A204.1 (cell line): Measurements from ENCODE around the gene CASKIN1.

ENCODE experiments used
- FAIRE-seq: peaks from 2 replicates; lab custom pipeline; 2012; peaks lifted over from hg19 to GRCh38; lab: Jason Lieb, UNC

The CASKIN1 gene

DNA sequence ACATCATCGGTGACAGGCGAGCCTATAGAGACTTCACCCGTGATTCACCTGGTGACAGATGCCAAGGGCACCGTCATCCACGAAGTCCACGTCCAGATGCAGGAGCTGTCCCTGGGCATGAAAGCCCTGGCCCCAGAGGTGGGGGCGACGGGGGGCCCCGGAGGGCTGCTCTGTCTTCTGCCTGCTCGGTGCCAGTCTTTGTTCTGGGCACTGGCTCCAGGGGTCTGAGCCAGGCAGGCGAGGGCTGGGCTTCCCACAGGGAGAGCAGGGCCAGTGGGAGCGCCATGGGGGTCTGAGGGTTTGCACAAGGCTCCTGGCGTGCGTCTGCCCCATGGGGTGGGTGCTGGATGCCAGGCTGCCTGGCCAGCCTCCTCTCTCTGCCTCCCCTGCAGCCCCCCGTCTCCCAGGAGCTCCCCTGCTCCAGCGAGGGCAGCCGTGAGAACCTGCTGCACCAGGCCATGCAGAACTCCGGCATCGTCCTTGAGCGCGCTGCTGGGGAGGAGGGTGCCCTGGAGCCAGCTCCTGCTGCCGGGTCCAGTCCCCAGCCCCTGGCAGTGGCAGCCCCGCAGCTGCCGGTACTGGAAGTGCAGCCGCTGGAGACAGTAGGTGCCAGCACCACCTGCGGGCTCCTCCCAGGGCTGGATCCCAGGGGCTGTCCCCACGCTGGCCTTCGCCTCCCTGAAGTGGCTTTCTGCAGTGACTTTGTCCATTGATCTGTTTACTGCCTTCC lies 36.8 kb upstream of the CASKIN1 start:
- FAIRE-seq = no peak

- no peak for FAIRE-seq
Measured at GRCh38 chr16:2232094-2232990, 35.9 kb upstream of the CASKIN1 start.

- no peak for FAIRE-seq
Measured at GRCh38 chr16:2231016-2231931, 34.9 kb upstream of the CASKIN1 start.

DNA sequence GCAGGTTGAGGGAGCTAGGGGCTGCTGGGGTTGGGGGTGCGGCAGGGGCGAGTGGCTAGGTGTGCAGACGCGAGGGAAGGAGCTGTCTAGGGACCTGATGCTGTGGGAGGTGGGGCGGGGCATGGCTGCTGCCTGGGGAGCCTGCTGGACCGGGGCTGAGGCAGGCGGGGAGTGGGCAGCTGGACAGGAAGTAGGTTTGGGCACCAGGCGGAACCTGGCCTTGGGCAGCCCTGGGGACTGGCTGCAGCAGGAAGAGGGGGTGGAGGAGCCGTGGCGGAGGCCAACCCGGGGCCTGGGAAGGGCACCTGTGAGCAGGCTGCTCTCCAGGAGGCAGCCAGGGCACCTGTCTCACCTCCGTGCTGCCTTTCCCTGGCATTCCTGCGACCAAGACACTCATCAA lies 34.0 kb upstream of the CASKIN1 start:
- FAIRE-seq = no peak

DNA sequence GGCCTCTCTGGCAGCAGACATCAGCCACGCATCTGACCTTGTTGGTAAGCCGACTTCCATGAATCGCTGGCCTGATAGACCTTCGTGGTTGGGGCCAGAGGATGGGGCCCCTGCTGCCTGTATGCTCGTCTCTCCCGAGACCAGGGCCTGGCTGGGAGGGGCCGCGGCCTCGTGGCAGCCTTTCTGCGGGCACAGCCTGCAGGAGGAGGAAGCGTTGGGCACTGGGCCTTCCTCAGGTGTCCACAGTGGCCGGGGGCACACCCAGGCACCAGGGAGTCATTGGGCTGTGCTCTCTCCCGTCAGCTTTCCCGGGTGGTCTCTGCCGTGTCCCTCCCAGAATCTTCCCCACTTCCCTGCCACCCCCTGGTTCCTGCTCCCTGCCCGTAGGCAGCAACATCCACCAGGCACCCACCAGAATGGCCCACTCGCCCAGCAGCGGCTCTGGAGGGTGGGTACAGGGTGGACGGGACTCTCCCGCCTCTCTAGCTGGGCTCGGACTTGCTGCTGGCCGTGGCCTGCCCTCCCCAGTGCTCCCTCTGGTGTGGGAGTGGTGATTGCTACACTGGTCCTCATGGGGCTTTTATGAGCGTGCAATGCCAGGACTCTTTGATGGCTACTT lies 33.3 kb upstream of the CASKIN1 start:
- no peak for FAIRE-seq

DNA sequence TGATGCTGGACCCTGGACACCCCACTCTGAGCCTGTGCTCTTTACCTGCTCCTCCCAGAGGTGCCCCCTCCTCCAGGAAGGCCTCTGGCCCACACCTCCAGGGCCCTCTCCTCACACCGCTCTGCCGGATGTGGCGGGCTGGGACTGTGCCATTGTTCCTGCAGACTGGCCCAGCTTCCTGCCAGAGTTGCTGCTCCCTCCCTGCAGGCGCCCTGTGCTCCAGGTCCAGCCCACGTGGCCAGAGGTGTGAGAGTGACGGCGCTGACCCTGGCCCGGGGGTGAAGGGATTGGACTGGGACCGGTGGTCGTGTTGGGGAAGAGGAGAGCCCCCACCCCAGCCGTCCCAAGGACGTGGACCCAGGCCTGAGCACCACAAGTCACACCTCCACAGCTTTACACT lies 32.7 kb upstream of the CASKIN1 start:
- no peak for FAIRE-seq

DNA sequence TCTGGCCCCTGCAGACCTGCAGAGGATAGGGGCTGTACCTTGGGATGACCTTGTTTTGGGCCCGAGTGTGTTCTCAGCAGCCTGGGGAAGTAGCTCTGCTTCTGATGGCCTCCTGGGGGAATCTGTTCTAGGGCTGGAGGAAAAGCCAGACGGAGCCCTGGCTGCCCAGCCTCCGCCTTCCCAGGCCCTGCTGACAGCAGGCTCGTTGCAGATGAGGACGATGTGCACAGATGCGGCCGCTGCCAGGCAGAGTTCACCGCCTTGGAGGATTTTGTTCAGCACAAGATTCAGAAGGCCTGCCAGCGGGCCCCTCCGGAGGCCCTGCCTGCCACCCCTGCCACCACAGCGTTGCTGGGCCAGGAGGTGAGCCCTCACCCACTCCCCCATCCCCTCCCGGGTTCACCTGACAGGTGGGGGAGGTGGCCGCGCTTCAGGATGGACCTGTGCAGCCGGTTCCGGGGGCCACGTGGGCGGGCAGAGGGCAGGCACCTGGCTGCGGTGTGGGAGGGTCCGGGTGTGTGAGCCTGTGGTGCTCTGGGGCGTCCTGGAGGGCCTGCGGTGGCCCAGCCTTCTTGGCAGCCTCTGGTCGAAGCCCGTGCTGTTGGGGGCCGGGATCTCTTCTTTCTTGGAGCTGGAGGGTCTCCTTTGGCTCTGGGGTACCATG lies 31.9 kb upstream of the CASKIN1 start:
- no peak for FAIRE-seq

DNA sequence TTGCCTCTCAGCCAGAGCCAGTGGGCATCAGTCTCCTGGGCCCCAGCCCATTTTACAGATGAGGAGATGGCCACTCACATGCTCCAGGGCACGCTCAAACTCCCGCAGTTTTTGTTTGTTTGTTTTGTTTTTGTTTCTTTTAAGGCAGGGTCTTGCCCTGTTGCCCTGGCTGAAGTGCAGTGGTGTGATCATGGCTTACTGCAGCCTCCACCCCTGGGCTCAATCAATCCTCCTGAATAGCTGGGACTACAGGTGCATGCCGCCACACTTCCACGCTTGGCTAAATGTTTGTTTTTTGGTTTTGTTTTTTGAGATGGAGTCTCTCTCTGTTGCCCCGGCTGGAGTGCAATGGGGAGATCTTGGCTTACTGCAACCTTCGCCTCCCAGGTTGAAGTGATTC lies 30.5 kb upstream of the CASKIN1 start:
- FAIRE-seq = no peak

DNA sequence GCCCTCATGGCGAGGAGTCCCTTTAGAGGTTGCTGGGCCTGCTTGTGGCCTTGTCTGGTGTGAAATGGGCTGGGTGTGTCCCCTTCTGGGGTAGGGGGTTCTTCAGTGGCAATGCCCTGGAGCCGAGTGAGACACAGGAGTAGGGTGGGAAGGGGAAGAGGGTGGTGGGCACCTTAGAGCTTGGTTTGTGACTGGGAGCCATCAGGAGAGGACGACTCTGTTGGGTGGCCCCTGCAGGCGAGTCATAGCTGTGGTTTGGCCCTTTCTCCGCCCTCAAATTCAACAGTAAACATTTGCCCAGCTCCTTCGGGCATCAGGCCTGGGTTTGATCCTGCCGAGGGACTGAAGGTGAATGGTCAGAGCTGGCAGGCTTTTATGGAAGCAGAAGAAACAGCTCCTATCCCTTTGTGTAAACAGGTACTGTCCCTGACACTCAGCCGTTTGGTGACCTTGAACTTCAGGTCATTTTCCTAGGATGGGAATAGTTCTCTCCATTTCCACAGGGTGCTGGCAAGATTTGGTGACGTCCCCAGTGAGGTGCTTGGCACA lies 29.9 kb upstream of the CASKIN1 start:
- FAIRE-seq = no peak

DNA sequence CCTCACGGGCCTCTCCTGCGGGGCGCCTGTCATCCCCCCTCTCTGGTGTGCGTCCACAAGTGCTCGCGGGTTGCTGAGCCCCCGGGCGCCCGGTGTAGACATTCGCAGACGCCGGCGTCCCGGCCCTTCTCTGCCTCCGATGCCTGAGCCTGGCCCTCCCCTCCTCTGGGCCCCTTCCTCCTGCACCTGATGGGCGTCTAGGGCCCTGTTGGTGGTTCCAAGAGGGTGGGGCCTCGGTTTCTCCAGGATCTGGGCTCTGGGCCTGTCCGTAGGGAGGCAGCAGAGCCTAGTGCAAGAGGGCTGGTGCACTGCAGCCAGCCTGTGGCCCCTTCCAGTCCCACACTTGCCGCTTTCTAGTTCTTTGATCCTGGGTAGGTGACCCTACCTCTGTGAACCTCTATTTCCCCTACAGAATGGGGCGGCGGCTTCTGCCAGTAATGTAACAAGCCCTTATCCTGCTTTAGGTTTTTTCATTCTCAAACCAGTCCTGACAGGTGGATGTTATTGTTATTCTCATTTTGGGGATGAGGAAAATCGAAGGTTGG lies 27.6 kb upstream of the CASKIN1 start:
- no peak for FAIRE-seq

GRCh38 chr16:2223221-2223941 lies 27.0 kb upstream of the CASKIN1 start, which contains the start of gene E4F1:
TSS of gene E4F1 (plus strand) at chr16:2223591. CDS start at chr16:2223614, 23 bp downstream.
- peak; percentile 95 for FAIRE-seq

- no peak for FAIRE-seq
Measured at GRCh38 chr16:2216330-2216729, 19.9 kb upstream of the CASKIN1 start.

DNA sequence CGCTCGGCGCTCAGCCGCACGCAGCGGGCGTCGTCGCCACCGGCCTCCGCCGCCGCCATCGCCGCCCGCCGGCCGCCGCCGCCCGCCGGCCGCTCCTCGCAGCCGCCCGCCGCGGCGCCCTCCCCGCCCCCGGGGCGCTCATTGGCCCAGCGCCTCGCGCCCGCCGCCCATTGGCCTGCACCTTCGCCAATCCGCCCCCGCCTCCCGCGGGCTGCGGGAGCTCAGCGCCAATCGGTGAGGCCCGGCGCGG lies 18.2 kb upstream of the CASKIN1 start, which contains the start of gene PGP:
Gene PGP (minus strand): TSS at position 122 of the 250 bp plus-strand sequence. CDS start 63 bp downstream, at position 59.
- FAIRE-seq = no peak

GRCh38 chr16:2213817-2214718 lies 17.7 kb upstream of the CASKIN1 start:
- no peak for FAIRE-seq

- FAIRE-seq = no peak
Measured at GRCh38 chr16:2212362-2213324, 16.2 kb upstream of the CASKIN1 start.

- FAIRE-seq = no peak
Measured at GRCh38 chr16:2211923-2212347, 15.5 kb upstream of the CASKIN1 start.

- FAIRE-seq = no peak
Measured at GRCh38 chr16:2210386-2211365, 14.3 kb upstream of the CASKIN1 start, which contains the start of gene BRICD5. TSS of gene BRICD5 (minus strand) at chr16:2210863. CDS start at chr16:2210833, 30 bp downstream.
